Superior temporal gyrus (tissue), 1 donor: Measurements from ENCODE around the gene ZEB2.
"Not testable (repeated sequence)": the region's sequence is repeated elsewhere in the genome, so short reads cannot be mapped to it uniquely, and the experiment has no call there.

Experiments
- DNase-seq: peaks from one replicate; pipeline ENCODE4 v3.0.0-alpha.2; 2016; ENCODE audit errors: extremely low spot score

The ZEB2 gene

GRCh38 chr2:144385381-144385780 is 134.5 kb downstream of the ZEB2 start:
- no peak for DNase-seq

- no peak for DNase-seq
Measured at GRCh38 chr2:144383571-144384100, 136.3 kb downstream of the ZEB2 start.

- DNase-seq: no peak
Measured at GRCh38 chr2:144382849-144383248, 137.1 kb downstream of the ZEB2 start.

GRCh38 chr2:144381716-144382115 is 138.2 kb downstream of the ZEB2 start:
- no peak for DNase-seq

- DNase-seq: no peak
Measured at GRCh38 chr2:144379851-144380311, 140.0 kb downstream of the ZEB2 start.

- no peak for DNase-seq
Measured at GRCh38 chr2:144378551-144378950, 141.4 kb downstream of the ZEB2 start.

- no peak for DNase-seq
Measured at GRCh38 chr2:144377914-144378313, 142.0 kb downstream of the ZEB2 start.

GRCh38 chr2:144376926-144377325 is 143.0 kb downstream of the ZEB2 start:
- no peak for DNase-seq

- no peak for DNase-seq
Measured at GRCh38 chr2:144376460-144376859, 143.5 kb downstream of the ZEB2 start.

GRCh38 chr2:144374163-144374661 is 145.7 kb downstream of the ZEB2 start:
- no peak for DNase-seq

GRCh38 chr2:144372410-144373080 is 147.4 kb downstream of the ZEB2 start:
- peak; percentile 81 for DNase-seq

GRCh38 chr2:144370937-144371584 is 148.9 kb downstream of the ZEB2 start:
- no peak for DNase-seq

- no peak for DNase-seq
Measured at GRCh38 chr2:144369416-144369815, 150.5 kb downstream of the ZEB2 start.

GRCh38 chr2:144366825-144367429 is 153.0 kb downstream of the ZEB2 start:
- no peak for DNase-seq

- DNase-seq: no peak
Measured at GRCh38 chr2:144364944-144365738, 154.8 kb downstream of the ZEB2 start.

- not testable (repeated sequence) for DNase-seq
Measured at GRCh38 chr2:144364247-144364646, 155.7 kb downstream of the ZEB2 start.

GRCh38 chr2:144362401-144362800 is 157.5 kb downstream of the ZEB2 start:
- no peak for DNase-seq

GRCh38 chr2:144361742-144362141 is 158.2 kb downstream of the ZEB2 start:
- no peak for DNase-seq

GRCh38 chr2:144359684-144360083 is 160.2 kb downstream of the ZEB2 start:
- no peak for DNase-seq

- DNase-seq: no peak
Measured at GRCh38 chr2:144358979-144359541, 160.9 kb downstream of the ZEB2 start.

GRCh38 chr2:144358374-144358964 is 161.4 kb downstream of the ZEB2 start:
- no peak for DNase-seq
